Measurements from ENCODE around the gene SAFB2.

DNA sequence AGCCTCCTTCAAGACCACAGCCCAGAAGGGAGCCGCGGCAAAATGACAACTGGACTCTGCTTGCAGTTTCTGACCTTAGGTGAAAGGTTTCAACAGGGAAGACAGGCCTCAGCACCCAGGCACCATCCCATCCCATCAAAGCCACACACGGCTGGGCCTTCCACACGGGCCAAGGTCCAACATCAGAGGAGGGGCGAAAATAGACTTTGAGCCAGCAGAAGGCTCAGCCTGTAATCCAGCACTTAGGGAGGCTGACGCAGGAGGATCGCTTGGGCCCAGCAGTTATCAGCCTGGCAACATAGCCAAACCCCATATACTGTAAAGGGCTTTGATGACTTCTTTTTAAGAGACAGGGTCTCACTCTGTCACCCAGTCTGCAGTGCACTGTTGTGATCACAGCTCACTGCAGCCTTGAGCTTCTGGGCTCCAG lies 28.0 kb downstream of the SAFB2 start:
- no peak for TF ChIP-seq POLR2AphosphoS5 (IDR thresholded peaks at IDR 0.05; ENCODE audit: low read depth, low read length)
- TF ChIP-seq FOXP2 (optimal IDR thresholded peaks at IDR 0.05; ENCODE audit: borderline replicate concordance, extremely low read depth, extremely low read length, insufficient read depth), result no peak
- TF ChIP-seq, protein P1, sequence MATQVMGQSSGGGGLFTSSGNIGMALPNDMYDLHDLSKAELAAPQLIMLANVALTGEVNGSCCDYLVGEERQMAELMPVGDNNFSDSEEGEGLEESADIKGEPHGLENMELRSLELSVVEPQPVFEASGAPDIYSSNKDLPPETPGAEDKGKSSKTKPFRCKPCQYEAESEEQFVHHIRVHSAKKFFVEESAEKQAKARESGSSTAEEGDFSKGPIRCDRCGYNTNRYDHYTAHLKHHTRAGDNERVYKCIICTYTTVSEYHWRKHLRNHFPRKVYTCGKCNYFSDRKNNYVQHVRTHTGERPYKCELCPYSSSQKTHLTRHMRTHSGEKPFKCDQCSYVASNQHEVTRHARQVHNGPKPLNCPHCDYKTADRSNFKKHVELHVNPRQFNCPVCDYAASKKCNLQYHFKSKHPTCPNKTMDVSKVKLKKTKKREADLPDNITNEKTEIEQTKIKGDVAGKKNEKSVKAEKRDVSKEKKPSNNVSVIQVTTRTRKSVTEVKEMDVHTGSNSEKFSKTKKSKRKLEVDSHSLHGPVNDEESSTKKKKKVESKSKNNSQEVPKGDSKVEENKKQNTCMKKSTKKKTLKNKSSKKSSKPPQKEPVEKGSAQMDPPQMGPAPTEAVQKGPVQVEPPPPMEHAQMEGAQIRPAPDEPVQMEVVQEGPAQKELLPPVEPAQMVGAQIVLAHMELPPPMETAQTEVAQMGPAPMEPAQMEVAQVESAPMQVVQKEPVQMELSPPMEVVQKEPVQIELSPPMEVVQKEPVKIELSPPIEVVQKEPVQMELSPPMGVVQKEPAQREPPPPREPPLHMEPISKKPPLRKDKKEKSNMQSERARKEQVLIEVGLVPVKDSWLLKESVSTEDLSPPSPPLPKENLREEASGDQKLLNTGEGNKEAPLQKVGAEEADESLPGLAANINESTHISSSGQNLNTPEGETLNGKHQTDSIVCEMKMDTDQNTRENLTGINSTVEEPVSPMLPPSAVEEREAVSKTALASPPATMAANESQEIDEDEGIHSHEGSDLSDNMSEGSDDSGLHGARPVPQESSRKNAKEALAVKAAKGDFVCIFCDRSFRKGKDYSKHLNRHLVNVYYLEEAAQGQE (IDR thresholded peaks at IDR 0.05; ENCODE audit: insufficient read depth in 1 of 2, low read depth in 2 of 2, low read length in 2 of 2), result no peak

Measured in PFSK-1 (cell line).